SJCRH30 (cell line): ENCODE data around the gene TERB1. TPM values are rescaled to one million over a fixed set of nuclear protein-coding genes. Genes with fewer than 3 reads are reported as not detected.

Source experiments
- DNase-seq, 2 experiments: peaks; one replicate each; pipeline ENCODE4 v3.0.0-alpha.2; 2015 to 2020
- H3K27ac ChIP-seq: fragments of 250-450 bp; sonication (Bioruptor Pico); 2 replicates; pipeline ENCODE4 v1.5.1; 2020; ENCODE audit warnings: mild to moderate bottlenecking, moderate library complexity
- H3K27me3 ChIP-seq: fragments of 250-450 bp; sonication (Bioruptor Pico); 2 replicates; pipeline ENCODE4 v1.5.1; 2020; ENCODE audit warnings: mild to moderate bottlenecking, moderate library complexity
- H3K36me3 ChIP-seq: fragments of 250-450 bp; sonication (Bioruptor Pico); 2 replicates; pipeline ENCODE4 v1.5.1; 2020; ENCODE audit warnings: mild to moderate bottlenecking, moderate library complexity
- H3K4me1 ChIP-seq: fragments of 250-450 bp; sonication (Bioruptor Pico); 2 replicates; pipeline ENCODE4 v1.5.1; 2020; ENCODE audit warnings: mild to moderate bottlenecking, moderate library complexity
- H3K4me3 ChIP-seq: fragments of 250-450 bp; sonication (Bioruptor Pico); 2 replicates; pipeline ENCODE4 v1.5.1; 2020; ENCODE audit warnings: mild to moderate bottlenecking, moderate library complexity
- H3K9me3 ChIP-seq: fragments of 250-450 bp; sonication (Bioruptor Pico); replicated peaks from 2 replicates; pipeline ENCODE4 v1.5.1; 2020; ENCODE audit warnings: mild to moderate bottlenecking, moderate library complexity
- total RNA-seq: library from RNA; depleted of rRNA; stranded (reverse); fragments of >200 nt; shearing (Covaris generic); gene quantifications from 2 replicates; pipeline ENCODE4 v1.2.3, GENCODE V29; 2014; rRNA removed

TERB1 gene, protein sequence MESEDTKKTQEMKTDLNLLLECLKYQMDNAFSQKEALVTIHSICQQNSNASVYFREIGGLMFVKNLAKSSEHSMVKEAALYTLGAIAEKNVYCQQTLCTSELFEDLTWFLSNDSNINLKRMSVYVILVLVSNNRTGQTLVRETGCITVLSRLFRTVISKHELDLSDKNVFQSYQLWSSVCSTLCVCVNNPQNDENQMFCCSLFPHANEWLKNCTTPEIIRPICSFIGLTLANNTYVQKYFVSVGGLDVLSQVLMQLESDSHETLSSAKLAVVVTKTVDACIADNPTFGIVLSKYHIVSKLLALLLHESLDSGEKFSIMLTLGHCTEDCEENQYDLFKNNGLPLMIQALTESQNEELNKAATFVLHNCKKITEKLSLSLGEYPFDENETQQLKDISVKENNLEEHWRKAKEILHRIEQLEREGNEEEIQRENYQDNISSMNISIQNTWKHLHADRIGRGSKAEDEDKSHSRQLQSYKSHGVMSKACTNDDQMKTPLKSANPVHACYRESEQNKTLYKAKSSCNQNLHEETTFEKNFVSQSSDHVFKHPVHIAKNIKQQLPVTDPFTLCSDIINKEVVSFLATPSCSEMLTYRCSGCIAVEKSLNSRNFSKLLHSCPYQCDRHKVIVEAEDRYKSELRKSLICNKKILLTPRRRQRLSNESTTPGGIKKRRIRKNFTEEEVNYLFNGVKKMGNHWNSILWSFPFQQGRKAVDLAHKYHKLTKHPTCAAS
- total RNA-seq, result not detected in 2 replicates

GRCh38 chr16:66801320-66802105, at the start of gene TERB1:
Gene TERB1, minus strand, starts transcription at chr16:66801584. Its CDS starts 4,786 bp downstream, at chr16:66796798.
- peaks cover 41% of the 10 kb centered on the region for H3K36me3 ChIP-seq
- H3K27ac ChIP-seq, result no peak within 1 kb of the TSS
- no peak for DNase-seq
- no peaks in the 10 kb centered on the region for H3K27me3 ChIP-seq
- no peaks in the 10 kb centered on the region for H3K9me3 ChIP-seq
- 0 out of 2 replicates have a peak, but pooled peaks cover 3% of the 10 kb centered on the region for H3K4me1 ChIP-seq
- no peak within 1 kb of the TSS for H3K4me3 ChIP-seq

- Histone ChIP-seq H3K4me1 (peaks cover 4% of the 10 kb centered on the region; the same call in 1 of the 2 replicates), H3K4me3 (no peak overlapping the region), H3K27me3 (no peaks in the 10 kb centered on the region), H3K27ac (no peak overlapping the region), H3K9me3 (no peaks in the 10 kb centered on the region), H3K36me3 (no peaks in the 10 kb centered on the region)
- no peak for DNase-seq
These were observed 48.9 kb upstream of the TERB1 start for GRCh38 chr16:66850115-66850815.

DNA sequence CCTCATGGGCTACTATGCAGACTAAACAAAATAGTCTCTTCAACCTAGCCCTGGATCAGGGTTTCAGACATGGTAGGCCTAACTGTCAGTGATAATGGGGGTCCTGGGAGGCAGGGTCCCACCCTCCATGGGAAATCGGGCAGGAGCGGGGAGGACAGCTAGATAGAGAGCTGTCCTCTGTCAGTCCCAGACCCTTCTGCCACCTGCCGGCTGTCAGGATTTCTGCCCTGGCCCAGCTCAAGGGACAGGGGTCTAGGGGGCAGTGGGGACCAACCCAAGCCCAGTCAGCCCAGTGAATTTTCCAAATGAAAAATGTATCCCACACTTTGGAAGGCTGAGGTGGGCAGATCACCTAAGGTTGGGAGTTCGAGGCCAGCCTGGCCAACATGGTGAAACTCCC, 48.2 kb upstream of the TERB1 start:
- Histone ChIP-seq H3K36me3 (no peaks in the 10 kb centered on the region), H3K4me3 (no peak overlapping the region), H3K4me1 (peaks cover 4% of the 10 kb centered on the region; the same call in 1 of the 2 replicates), H3K27ac (no peak overlapping the region), H3K27me3 (no peaks in the 10 kb centered on the region), H3K9me3 (no peaks in the 10 kb centered on the region)
- DNase-seq, result no peak

- Histone ChIP-seq H3K9me3 (no peaks in the 10 kb centered on the region), H3K27ac (no peak overlapping the region), H3K4me3 (no peak overlapping the region), H3K36me3 (no peaks in the 10 kb centered on the region), H3K4me1 (peaks cover 4% of the 10 kb centered on the region; the same call in 1 of the 2 replicates), H3K27me3 (no peaks in the 10 kb centered on the region)
- DNase-seq, result no peak
These were observed 47.6 kb upstream of the TERB1 start for GRCh38 chr16:66849021-66849420.

DNA sequence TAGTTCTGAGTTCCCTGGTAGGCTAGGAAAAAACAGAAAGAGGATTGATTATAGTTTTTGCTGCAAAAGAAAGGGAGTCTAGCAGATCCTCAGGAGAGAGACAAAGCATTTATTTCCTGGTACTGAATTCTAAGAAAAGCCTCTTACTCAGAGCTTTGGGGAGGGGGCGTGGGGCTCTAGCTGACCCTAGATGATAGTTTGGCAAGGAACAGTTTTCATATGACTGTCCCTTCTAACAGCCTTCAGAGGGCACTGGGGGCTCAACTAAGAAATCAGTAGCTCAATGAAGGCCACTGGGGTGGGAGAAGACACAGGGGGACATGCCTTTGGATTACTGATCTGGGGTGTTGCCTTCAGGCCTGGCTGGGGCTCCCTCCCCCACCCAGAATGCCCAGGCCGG, 46.8 kb upstream of the TERB1 start:
- DNase-seq, result no peak
- Histone ChIP-seq H3K4me1 (peaks cover 4% of the 10 kb centered on the region; the same call in 1 of the 2 replicates), H3K27ac (no peak overlapping the region), H3K4me3 (no peak overlapping the region), H3K27me3 (no peaks in the 10 kb centered on the region), H3K9me3 (no peaks in the 10 kb centered on the region), H3K36me3 (no peaks in the 10 kb centered on the region)

- Histone ChIP-seq H3K4me1 (peaks cover 4% of the 10 kb centered on the region; the same call in 1 of the 2 replicates), H3K36me3 (no peaks in the 10 kb centered on the region), H3K27ac (no peak overlapping the region), H3K4me3 (no peak overlapping the region), H3K9me3 (no peaks in the 10 kb centered on the region), H3K27me3 (peaks cover 3% of the 10 kb centered on the region)
- DNase-seq, result no peak
These were observed 46.2 kb upstream of the TERB1 start for GRCh38 chr16:66847533-66848067.

DNA sequence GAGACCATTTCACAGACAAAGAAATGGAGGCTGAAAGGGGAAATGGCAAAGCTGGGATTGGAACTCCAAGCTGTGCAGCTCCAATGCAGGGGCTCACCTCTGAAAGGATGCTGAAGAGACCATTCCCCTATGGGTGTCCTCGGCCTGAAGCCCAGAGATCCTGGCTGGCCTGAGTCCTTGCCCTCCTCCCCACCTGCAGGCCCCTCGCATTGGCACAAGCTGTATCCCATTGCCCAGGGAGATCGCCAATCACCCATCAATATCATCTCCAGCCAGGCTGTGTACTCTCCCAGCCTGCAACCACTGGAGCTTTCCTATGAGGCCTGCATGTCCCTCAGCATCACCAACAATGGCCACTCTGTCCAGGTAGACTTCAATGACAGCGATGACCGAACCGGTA, 45.4 kb upstream of the TERB1 start:
- H3K4me1 ChIP-seq, result peaks cover 4% of the 10 kb centered on the region; the same call in 1 of the 2 replicates
- no peaks in the 10 kb centered on the region for H3K36me3 ChIP-seq
- no peak for DNase-seq
- H3K27ac ChIP-seq, result no peak overlapping the region
- H3K27me3 ChIP-seq, result peaks cover 8% of the 10 kb centered on the region
- no peaks in the 10 kb centered on the region for H3K9me3 ChIP-seq
- no peak overlapping the region for H3K4me3 ChIP-seq

DNA sequence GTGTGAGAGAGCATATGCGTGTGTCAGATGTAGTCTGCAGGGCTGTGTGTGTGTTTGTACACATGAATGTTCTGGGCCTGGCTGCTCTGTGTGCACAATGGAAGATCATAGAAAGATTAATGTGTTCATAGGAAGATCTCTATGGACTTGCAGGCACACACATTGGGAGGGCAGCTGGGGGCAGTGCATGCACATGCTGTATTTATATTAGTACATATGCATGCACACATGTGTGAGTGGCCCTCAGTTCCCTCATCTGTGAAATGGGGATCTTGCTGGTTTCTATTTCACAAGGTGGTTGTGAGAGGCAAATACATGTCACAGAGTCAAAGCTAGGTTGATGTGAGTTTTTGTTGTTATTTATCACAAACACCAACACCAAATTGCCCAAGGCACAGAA, 44.9 kb upstream of the TERB1 start:
- no peaks in the 10 kb centered on the region for H3K36me3 ChIP-seq
- no peak overlapping the region for H3K27ac ChIP-seq
- DNase-seq, result no peak
- H3K4me1 ChIP-seq, result peaks cover 4% of the 10 kb centered on the region; the same call in 1 of the 2 replicates
- no peak overlapping the region for H3K4me3 ChIP-seq
- H3K27me3 ChIP-seq, result peaks cover 8% of the 10 kb centered on the region
- no peaks in the 10 kb centered on the region for H3K9me3 ChIP-seq

- Histone ChIP-seq H3K9me3 (no peaks in the 10 kb centered on the region), H3K27me3 (peaks cover 8% of the 10 kb centered on the region), H3K27ac (no peak overlapping the region), H3K4me3 (no peak overlapping the region), H3K36me3 (no peaks in the 10 kb centered on the region), H3K4me1 (peaks cover 4% of the 10 kb centered on the region; the same call in 1 of the 2 replicates)
- DNase-seq, result peak; percentile 59 to 68
These were observed 44.4 kb upstream of the TERB1 start for GRCh38 chr16:66845791-66846221.

DNA sequence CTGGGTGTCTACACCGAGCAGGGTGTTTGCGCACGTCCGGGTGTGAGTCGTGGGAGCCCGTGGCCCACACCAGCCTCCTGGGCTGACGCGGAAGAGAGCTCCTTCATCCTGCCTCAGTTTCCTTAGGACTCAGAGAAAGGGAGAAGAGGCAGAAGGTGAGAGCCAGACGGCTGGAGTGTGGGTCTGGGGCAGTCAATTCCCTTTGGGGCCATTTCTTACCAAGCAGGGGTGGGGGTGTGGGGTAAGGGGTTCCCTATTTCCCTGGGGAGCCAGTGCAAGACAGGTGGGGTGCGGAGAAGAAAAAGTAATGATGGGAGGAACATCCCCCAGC, 43.7 kb upstream of the TERB1 start:
- H3K4me1 ChIP-seq, result peaks cover 4% of the 10 kb centered on the region; the same call in 1 of the 2 replicates
- no peak overlapping the region for H3K27ac ChIP-seq
- H3K9me3 ChIP-seq, result no peaks in the 10 kb centered on the region
- DNase-seq, result no peak
- H3K27me3 ChIP-seq, result peaks cover 8% of the 10 kb centered on the region
- no peak overlapping the region for H3K4me3 ChIP-seq
- no peaks in the 10 kb centered on the region for H3K36me3 ChIP-seq

GRCh38 chr16:66844342-66845079, 43.1 kb upstream of the TERB1 start, which contains the start of gene CA7:
Gene CA7, plus strand, starts transcription at chr16:66844414. Its CDS starts 74 bp downstream, at chr16:66844488.
- Histone ChIP-seq H3K27me3 (peaks cover 8% of the 10 kb centered on the region), H3K27ac (no peak within 1 kb of the TSS), H3K36me3 (no peaks in the 10 kb centered on the region), H3K4me1 (peaks cover 4% of the 10 kb centered on the region; the same call in 1 of the 2 replicates), H3K9me3 (0 out of 2 replicates have a peak, but pooled peaks cover 5% of the 10 kb centered on the region), H3K4me3 (no peak within 1 kb of the TSS)
- DNase-seq, result no peak

- H3K4me3 ChIP-seq, result no peak overlapping the region
These were observed 42.6 kb upstream of the TERB1 start for GRCh38 chr16:66844009-66844341.

GRCh38 chr16:66843191-66843590, 41.8 kb upstream of the TERB1 start:
- Histone ChIP-seq H3K27me3 (peaks cover 8% of the 10 kb centered on the region), H3K27ac (no peak overlapping the region), H3K4me3 (no peak overlapping the region), H3K4me1 (peaks cover 4% of the 10 kb centered on the region; the same call in 1 of the 2 replicates), H3K36me3 (no peaks in the 10 kb centered on the region), H3K9me3 (peaks cover 15% of the 10 kb centered on the region; the same call in 1 of the 2 replicates)
- DNase-seq, result no peak

More at GRCh38 chr16:66844009-66844341, 42.6 kb upstream of the TERB1 start:
- no peak overlapping the region for H3K27ac ChIP-seq
- peaks cover 8% of the 10 kb centered on the region for H3K27me3 ChIP-seq
- no peaks in the 10 kb centered on the region for H3K36me3 ChIP-seq
- DNase-seq, result no peak
- peaks cover 4% of the 10 kb centered on the region; the same call in 1 of the 2 replicates for H3K4me1 ChIP-seq
- peaks cover 7% of the 10 kb centered on the region; the same call in 1 of the 2 replicates for H3K9me3 ChIP-seq
